ENCODE results near the gene C19orf44.
"Not testable (repeated sequence)": the region's sequence is repeated elsewhere in the genome, so short reads cannot be mapped to it uniquely, and the experiment has no call there.

The C19orf44 gene

GRCh38 chr19:16495982-16496612 is at the start of gene C19orf44, which contains the start of gene CALR3:
C19orf44 (plus strand) TSS chr19:16496394; CDS start chr19:16500793, 4,399 bp downstream.
CALR3 (minus strand) TSS chr19:16496167; CDS start chr19:16496129, 38 bp downstream.
- DNase-seq = peak; percentile 99

- peak; percentile 78 for DNase-seq
Measured at GRCh38 chr19:16446724-16447368, 49.3 kb upstream of the C19orf44 start.

- DNase-seq = not testable (repeated sequence)
Measured at GRCh38 chr19:16448872-16449271, 47.3 kb upstream of the C19orf44 start.

- no peak for DNase-seq
Measured at GRCh38 chr19:16449330-16449961, 46.7 kb upstream of the C19orf44 start.

GRCh38 chr19:16452325-16452724 is 43.9 kb upstream of the C19orf44 start:
- DNase-seq = no peak

- no peak for DNase-seq
Measured at GRCh38 chr19:16454351-16454918, 41.8 kb upstream of the C19orf44 start.

GRCh38 chr19:16455489-16455888 is 40.7 kb upstream of the C19orf44 start:
- no peak for DNase-seq

- DNase-seq = no peak
Measured at GRCh38 chr19:16456652-16457194, 39.5 kb upstream of the C19orf44 start.

GRCh38 chr19:16457195-16457953 is 38.8 kb upstream of the C19orf44 start:
- DNase-seq = peak; percentile 43

- no peak for DNase-seq
Measured at GRCh38 chr19:16457954-16458331, 38.3 kb upstream of the C19orf44 start.

GRCh38 chr19:16458391-16459341 is 37.5 kb upstream of the C19orf44 start:
- no peak for DNase-seq

GRCh38 chr19:16459680-16460079 is 36.5 kb upstream of the C19orf44 start:
- DNase-seq = no peak

GRCh38 chr19:16460454-16460853 is 35.7 kb upstream of the C19orf44 start:
- no peak for DNase-seq

- no peak for DNase-seq
Measured at GRCh38 chr19:16461630-16462051, 34.6 kb upstream of the C19orf44 start.

- no peak for DNase-seq
Measured at GRCh38 chr19:16462757-16463250, 33.4 kb upstream of the C19orf44 start.

- no peak for DNase-seq
Measured at GRCh38 chr19:16463341-16463990, 32.7 kb upstream of the C19orf44 start.

GRCh38 chr19:16463991-16464575 is 32.1 kb upstream of the C19orf44 start:
- no peak for DNase-seq

- no peak for DNase-seq
Measured at GRCh38 chr19:16465239-16465638, 31.0 kb upstream of the C19orf44 start.

- not testable (repeated sequence) for DNase-seq
Measured at GRCh38 chr19:16466802-16467427, 29.3 kb upstream of the C19orf44 start.

GRCh38 chr19:16467581-16467980 is 28.6 kb upstream of the C19orf44 start:
- DNase-seq = no peak

Data from fibroblast of upper back skin (primary cell).